Measurements from ENCODE around the gene RPS15A.
"Not testable (repeated sequence)": the region's sequence is repeated elsewhere in the genome, so short reads cannot be mapped to it uniquely, and the experiment has no call there.

The RPS15A gene

DNA sequence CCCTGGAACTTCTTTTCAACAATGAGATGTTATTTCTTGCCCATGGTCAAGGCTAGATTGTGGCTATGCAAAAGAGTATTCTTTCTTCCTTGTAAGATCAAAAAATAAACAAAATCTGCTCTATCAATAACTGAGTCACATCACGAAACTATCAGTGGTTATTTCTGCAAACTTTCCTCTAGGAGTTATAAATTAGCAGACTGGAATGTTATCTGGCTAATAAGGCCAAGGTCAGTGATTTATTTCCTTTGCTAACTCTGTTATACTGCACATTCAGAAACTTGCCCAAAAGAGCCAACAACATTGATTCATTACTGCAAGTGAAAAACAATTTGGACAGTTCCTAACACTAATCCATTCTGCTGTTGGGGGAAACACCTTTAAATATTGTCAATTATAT lies 6.2 kb upstream of the RPS15A start:
- no peak for DNase-seq

DNA sequence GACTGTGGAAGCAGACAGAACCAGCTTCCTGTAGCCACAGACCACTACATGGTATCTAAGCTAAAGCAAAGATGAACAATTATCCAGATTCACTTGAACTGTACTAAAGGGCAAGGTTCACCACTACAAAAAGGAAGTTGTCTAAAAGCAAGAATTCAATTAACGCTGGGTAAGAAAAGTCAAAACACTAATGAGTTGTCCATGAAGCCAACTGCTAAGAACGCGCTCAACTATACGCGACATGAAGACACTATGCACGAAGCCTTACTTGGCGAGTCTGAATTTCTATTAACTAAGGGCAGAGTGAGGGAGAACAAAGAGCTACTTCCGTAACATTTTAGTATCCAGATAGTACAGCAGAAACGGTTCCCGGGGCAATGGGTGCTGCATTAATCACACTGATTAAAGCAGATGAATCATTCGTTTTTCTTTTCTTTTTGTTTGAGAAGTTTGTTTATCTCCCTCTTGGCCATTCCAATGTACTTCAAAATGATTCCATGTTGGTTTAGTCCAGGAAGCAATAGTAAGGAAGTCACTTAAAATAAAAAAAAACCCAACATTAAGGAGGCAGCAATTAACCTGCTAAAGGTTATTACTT lies 2.8 kb upstream of the RPS15A start:
- no peak for DNase-seq

DNA sequence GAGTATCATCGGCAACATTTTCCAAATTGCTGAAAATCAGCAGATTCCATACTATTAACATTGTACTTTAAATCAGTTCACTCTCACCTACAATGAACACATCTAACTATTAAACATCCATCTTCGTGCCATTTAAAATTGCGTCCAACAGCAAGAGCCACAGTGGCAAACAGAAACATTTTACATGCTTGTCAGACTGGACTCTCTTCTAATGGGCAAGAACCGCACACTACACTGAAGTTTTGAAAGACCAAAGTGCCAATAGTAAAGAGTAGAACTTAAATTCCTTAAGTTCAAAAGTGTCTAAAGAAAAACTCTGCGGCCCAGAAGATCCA lies 652 bp downstream of the RPS15A start:
- DNase-seq = no peak

DNA sequence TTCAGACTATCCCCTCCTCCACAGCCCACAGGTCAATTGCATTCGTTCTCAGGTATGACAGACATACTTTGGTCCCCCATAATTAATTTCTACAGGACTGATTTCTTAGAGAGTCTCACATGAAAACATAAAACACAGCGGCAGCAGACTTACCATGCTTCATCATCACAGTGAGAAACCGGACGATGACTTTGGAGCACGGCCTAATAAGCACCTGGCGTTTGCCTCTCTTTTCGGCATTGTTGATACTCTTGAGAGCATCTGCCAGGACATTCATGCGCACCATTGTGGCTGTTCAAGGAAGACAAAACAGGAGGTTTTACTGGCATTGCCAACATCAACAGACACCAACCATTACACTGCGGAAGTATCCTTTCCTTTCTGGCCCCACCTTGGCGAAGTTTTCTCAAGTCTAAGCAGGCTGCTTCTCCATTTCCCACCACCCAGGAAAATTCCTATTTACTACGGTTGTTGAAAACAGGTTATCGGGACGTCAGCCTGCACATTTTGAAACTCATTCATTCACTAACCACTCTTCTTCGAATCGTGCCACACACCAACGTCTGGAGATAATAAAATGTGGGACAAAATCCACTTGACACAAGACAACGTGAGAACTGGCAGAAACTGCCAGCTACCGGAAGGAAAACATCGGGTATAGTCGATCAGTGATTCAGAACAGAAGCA lies 1.2 kb downstream of the RPS15A start:
- no peak for DNase-seq

DNA sequence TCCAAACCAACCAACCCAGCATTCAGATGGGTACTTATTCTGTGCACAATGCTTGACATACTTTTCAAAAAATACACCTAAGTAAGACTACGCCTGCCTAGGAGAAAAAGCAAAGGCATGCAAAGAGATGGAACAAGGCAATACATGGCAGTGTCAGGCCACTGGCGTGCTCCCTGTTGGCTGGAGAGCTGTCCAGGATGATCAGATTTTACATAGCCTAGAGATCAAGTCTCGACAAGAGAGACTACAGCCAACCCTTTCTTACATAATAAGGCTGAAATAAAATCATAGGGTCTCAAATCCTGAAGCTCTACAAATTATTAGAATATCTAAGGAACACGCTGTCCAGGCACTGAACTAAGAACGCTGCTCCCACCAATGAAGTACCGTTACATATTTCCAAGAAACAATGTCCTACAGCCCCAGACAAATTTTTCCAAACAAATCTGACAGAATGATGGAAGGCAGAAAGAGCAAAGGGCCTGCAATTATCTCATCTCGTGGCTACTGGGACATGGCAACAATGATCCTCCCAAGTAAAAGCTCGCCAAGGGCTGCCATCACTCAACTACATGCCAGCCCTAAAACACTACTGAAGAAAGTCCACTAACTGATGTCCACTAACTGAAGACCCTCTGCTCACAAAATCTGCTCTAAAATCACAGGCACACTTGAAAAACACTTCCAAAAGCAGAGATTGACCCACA lies 5.1 kb downstream of the RPS15A start:
- DNase-seq = no peak

DNA sequence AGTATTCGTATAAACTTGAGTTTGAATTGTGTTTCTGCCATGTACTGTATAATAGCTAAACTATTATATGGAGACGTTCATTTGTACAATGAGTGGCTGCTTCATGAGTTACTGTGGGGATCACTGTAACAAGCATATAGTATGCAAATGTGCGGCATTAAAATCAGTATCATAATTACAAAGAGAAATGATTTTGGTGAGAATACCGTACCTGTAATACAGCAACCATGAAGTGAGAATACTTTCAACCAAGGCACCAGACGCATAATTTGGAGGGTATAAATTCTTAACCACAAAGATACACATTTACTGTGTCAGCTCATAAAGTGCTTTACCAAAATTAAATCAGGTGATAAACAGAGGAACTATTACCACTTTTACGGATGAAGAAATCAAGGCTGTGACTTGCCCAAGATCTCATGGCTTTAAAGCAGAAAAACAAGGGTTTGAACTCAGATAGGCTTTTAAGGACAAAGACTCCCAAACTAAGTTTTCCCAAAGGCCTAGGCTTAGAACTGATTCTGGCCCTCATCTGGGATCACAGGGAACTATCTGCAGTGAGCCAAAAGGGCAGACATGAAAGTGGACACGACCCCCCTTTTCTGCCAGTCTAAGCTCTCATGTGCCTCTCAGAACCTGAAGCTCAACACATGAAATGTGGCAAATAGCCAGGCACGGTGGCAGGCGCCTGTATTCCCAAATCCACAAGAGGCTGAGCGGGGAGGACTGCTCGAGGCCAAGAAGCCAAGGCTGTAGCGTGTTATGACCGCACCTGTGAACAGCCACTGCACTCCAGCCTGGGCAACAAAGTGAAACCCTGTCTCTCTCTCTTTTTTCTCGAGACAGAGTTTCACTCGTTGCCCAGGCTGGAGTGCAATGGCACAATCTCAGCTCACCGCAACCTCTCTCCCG lies 6.4 kb downstream of the RPS15A start:
- DNase-seq = no peak

DNA sequence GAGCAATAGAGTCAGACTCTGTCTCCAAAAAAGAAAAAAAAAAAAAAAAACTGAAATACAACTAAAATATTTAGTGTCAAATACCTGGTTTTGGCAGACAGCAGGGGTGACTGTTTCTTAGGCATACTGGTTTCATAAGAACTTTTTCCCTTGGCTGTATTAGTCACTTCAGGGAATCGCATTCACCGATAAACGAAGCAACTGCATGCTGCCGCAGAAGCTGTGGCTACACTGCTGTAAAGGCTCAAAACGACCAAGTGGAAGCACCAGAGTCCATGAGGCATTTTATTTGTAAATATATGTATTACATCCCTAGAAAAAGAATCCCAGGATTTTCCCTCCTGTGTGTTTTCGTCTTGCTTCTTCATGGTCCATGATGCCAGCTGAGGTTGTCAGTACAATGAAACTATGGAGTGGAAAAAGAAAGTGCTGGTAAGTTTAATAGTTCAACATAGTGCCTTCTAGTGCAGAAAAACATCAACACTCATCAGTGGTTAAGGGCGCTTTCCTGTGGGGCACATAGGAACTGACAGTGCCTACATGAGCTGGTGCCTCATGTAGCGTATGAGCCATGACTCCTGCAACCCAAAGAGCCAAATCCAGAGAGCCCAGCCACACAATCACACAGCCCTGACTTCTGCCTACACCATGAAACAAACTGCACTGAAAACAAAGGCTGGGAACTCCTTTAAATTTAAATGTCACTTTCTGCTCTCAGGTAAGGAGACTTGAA lies 7.3 kb downstream of the RPS15A start:
- DNase-seq = no peak

DNA sequence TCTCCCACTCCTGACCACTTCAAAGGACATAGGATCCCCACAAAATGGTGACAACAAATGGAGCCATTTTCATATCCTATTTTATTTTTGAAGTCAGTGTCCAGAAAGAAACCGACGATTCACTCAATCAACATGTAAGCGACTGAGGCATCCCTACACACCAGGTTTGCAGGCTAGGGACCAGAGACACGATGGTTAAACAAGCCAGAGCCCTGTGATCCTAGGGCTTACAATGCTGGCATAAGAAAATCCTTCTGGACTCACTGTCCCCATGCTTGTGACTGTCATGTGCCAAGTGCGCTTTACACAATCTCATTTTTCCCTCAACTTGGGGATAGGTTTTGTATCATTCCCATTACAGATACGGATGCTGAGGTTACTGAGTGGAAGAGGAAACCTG lies 8.9 kb downstream of the RPS15A start:
- DNase-seq = not testable (repeated sequence)

DNA sequence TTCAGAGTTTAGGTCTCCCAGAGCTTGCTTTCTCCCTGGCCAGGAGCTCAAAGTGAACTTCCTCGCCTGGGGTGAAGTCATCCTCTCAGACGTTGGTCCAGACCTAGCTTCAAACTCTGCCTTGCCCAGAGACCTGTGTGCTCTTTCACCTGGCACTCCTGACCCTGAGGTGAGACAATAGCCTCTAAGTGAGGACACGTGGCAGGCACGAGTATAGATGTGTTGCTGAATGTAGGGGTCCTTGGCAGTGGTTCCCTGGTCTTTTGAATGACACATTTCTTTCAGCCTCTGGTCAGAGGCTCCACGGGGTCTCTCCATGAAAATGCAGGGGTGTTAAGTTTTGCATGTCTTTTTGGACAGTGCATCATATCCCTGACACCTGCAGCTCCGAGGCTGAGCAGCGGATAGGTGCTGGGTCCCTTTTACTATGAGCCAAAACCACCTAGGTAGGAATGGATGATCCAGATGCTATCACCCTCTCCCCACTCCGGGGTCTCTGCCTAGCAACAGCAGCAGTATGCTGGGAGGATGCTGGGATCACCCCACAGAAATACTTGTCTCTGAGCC lies 9.6 kb downstream of the RPS15A start:
- DNase-seq = not testable (repeated sequence)

DNA sequence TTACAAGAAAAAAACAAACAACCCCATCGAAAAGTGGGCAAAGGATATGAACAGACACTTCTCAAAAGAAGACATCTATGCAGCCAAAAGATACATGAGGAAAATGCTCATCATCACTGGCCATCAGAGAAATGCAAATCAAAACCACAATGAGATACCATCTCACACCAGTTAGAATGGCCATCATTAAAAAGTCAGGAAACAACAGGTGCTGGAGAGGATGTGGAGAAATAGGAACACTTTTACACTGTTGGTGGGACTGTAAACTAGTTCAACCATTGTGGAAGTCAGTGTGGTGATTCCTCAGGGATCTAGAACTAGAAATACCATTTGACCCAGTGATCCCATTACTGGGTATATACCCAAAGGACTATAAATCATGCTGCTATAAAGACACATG lies 12.5 kb downstream of the RPS15A start:
- not testable (repeated sequence) for DNase-seq

DNA sequence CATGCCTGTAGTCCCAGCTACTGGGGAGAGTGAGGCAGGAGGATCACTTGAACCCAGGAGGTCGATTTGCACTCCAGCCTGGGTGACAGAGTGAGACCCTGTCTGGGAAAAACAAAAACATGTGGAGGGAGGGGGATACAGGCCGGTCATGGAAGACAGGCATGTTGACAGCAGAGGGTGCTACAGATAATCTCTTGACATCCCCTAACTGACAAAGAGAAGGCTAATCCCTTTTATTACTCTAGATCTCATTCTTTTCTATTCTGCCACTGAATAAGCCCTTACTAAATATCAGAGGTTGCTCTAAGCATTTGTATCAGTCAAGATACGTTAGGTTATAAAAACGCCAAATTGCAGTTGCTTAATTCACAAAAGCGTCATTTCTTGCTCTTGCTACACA lies 13.8 kb downstream of the RPS15A start:
- not testable (repeated sequence) for DNase-seq

DNA sequence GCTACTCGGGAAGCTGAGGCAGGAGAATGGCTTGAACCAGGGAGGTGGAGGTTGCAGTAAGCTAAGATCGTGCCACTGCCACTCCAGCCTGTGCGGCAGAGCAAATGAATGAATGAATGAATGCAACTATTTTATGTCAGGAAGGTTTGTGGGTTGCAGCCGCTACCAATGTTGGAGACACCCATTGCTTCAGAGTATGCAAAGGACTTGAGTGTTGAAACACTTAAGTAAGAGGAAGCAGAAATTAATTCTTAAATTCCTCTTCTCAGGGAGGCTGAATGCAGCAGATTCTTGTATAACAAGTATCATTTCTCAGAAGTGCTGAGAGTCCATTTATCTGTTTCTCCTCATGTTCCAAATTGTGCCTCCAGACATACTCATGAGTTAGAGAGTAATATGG lies 15.5 kb downstream of the RPS15A start:
- DNase-seq = not testable (repeated sequence)

DNA sequence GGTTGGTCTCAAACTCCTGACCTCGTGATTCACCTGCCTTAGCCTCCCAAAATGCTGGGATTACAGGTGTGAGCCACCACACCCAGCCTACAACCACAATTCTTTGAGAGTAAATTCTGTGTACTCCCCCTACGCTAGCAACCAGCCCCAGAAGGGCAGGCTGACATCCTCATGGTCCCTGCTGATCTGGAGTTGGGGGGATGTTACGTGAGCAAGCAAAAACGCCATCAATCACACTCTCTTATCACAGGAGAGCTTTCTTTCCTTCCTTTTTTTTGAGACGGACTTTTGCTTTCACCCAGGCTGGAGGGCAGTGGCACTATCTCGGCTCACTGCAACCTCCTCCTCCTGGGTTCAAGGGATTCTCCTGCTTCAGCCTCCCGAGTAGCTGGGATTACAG lies 18.0 kb downstream of the RPS15A start:
- DNase-seq = not testable (repeated sequence)

DNA sequence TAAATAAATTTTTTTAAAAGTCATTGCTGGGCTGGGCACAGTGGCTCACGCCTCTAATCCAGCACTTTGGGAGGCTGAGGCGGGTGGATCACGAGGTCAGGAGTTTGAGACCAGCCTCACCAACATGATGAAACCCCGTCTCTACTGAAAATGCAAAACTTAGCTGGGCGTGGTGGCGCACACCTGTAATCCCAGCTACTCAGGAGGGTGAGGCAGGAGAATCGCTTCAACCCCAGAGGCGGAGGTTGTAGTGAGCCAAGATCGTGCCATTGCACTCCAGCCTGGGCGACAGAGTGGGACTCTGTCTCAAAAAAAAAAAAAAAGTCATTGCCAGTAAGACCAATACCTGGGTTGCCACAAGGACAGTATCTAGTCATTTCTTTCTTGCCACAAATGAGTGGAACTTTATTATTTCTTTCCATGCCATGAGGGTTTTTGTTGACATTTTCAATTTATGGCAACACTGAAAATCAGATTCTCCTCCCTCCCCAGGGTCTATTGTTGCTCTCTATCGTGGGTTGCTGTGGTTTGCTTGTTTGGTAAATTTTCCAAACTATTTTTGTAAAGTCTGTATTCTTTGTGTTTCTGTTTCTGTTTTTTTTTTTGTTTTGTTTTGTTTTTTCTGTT lies 19.7 kb downstream of the RPS15A start:
- DNase-seq = not testable (repeated sequence)

DNA sequence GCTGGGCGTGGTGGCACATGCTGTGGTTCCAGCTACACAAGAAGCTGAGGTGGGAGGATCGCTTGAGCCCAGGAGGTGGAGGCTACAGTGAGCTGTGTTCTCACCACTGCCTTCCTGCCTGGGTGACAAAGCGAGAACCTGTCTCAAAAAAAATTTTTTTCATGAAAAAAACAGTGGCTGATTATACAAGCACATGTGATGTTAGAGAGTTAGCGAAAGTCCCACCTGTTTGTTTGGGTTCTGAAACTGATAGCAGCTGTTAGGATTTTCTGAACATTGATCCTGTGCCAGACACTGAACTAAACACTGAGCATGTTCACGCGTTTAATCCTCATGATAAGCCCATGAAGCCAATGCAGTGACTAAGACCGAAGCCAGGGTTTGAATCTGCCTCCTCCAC lies 22.9 kb downstream of the RPS15A start:
- not testable (repeated sequence) for DNase-seq

DNA sequence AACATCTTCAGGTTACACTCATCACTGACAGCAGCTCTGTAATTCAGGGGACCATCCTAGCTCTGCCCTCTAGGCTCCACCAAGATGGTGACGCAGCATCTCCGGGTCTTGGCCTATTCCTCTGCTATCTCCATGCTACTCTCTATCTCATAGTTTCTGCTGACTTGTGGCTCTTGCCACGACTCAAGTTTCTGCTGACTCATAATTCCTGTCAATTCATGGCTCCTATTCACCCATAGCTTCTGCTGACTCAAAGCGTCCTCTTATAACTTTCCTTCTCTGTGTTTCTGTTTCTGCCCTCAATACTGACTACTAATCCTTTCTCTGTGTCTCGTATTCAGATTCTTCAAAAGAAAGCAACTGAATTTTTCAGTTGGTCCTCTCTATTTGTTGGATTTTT lies 27.4 kb downstream of the RPS15A start:
- not testable (repeated sequence) for DNase-seq

DNA sequence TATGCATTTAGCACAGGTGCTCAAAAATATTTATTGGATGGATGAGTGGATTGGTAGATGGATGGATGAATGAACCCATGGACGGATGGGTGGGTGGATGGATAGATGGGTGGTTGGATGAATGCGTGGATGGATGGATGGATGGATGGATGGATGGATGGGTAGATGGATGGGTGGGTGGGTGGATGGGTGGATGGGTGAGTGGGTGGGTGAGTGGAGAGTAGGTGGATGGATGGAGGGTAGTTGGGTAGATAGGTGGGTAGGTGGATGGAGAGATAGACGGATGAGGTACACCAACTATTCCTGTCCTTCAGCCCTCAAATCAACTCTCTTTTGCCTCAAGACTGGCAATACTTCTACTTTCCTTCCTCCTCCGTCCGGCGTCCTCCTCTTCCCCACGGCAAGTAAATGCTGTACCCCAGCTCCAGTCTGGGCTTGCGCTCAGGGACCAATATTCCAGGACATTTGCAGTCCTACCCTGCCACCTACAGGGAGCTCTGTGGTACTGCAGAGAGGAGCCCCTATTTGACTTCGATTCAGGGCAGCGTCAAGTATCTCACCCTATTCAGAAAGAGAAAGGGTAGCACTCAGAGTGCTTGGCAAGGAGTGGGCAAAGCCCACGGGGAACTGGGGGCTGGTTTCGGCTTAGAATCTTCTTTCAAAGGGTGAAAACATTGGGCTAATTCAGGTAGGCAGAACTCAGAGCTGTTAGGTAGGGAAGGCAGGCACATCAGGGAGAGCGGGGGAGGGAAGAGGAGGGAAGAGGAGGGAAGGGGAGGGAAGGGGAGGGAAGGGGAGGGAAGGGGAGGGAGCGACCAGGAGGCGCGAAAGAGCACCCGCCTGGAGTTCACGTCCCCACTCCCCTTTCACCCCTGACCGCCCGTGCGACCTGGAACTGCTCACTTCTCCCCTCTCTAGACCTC lies 30.3 kb downstream of the RPS15A start:
- DNase-seq = not testable (repeated sequence)

DNA sequence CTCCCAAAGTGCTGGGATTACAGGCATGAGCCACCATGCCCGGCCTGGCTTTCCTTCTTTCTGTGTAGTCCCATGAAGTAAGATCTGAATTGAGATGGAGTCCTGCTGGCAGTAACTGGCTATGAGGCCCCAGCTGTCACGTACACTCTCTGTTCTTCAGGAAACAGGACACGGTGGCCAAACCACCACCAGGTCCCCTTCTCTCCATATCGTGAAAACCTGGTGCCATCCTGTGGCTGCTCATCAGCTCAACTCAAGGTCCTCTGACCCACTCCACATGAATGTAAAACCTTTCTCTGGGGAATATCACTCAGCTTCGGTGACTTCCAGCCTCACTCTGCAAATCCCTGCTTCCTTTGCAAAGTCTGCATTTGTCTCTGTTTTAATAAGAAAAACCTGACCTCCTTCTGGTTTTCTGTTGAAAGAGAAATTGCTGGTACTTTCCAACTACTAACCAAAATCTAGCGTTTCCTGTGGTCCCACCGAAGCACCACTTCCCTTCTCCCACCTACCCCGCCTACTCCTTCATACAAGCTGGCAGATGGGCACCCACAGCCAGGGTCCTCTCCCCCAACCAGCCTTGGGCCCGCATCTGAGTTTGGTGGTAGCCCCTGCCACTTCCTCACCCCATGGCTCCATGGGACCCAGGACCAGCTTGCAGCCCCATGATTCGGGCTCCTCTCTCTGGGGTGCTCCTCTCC lies 32.0 kb downstream of the RPS15A start:
- DNase-seq = not testable (repeated sequence)

DNA sequence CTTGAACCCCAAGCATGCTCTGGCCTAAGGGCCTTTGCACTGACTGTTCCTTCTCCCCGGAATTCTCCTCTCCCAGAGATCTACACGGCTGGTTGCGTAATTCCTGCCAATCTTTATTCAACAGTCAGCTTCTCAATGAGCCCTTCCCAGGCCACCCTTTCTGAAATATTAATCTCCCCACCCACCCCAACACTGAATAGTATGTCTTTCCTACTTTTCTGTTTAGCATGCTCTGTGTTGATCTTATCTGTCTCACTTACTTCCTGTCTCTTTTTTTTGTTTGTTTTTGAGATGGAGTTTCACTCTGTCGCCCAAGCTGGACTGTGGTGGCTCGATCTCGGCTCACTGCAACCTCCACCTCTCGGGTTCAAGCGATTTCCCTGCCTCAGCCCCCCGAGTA lies 33.5 kb downstream of the RPS15A start:
- not testable (repeated sequence) for DNase-seq

DNA sequence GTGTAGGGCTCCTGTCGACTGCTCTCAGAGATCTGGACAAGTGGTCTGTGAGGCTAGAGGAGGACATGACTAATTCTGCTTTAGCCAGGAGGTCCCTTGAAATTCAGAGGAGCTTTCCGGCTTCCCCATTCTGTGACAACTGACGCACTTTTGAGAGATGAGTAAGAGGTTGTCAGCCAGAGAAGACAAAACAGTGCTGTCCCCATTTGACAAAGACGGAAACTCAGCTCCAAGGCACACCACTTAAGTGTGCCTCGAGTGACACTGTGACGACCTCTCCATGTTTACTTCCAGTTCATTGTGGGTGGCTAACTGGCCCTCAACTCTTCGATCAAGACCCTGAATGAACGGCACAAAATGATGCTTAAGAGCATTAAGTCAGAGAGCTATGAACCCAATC lies 47.3 kb downstream of the RPS15A start:
- DNase-seq = not testable (repeated sequence)

Measured in SIG-M5 (cell line).